ENCODE measurements around the gene REG1B. TPM values are rescaled to one million over a fixed set of nuclear protein-coding genes. Genes with fewer than 3 reads are reported as not detected.
"Not testable (repeated sequence)": the region's sequence is repeated elsewhere in the genome, so short reads cannot be mapped to it uniquely, and the experiment has no call there.

REG1B gene
- total RNA-seq, 2 donors from 2014 or later = not detected

GRCh38 chr2:79053486-79053885, 34.3 kb downstream of the REG1B start:
- H3K36me3 Mint-ChIP-seq; H3K27ac Mint-ChIP-seq; H3K27me3 Mint-ChIP-seq; ATAC-seq; H3K4me1 Mint-ChIP-seq (ENCODE audit: low read depth in 2 of 2); H3K4me3 Mint-ChIP-seq; DNase-seq (ENCODE audit: low spot score): not testable (repeated sequence)
- H3K9me3 Mint-ChIP-seq = peaks cover 24% of the 10 kb centered on the region

GRCh38 chr2:79041032-79041448, 46.8 kb downstream of the REG1B start:
- ATAC-seq = no peak

GRCh38 chr2:79039944-79040343, 47.8 kb downstream of the REG1B start:
- H3K27ac Mint-ChIP-seq = no peak overlapping the region
- no peak for DNase-seq (ENCODE audit: low spot score)
- H3K4me3 Mint-ChIP-seq = no peak overlapping the region
- no peak for ATAC-seq
- peaks cover 9% of the 10 kb centered on the region for H3K9me3 Mint-ChIP-seq
- H3K4me1 Mint-ChIP-seq (ENCODE audit: low read depth in 2 of 2) = no peaks in the 10 kb centered on the region
- H3K36me3 Mint-ChIP-seq = no peaks in the 10 kb centered on the region
- no peaks in the 10 kb centered on the region for H3K27me3 Mint-ChIP-seq

More at GRCh38 chr2:79041032-79041448, 46.8 kb downstream of the REG1B start:
- Mint-ChIP-seq H3K9me3 (peaks cover 9% of the 10 kb centered on the region), H3K36me3 (no peaks in the 10 kb centered on the region), H3K27ac (no peak overlapping the region), H3K4me3 (no peak overlapping the region), H3K4me1 (ENCODE audit: low read depth in 2 of 2) (no peaks in the 10 kb centered on the region), H3K27me3 (no peaks in the 10 kb centered on the region)
- DNase-seq (ENCODE audit: low spot score) = no peak

Other genes with a start within 250 kb of the REG1B start
- not detected for gene REG3G, start 62.3 kb downstream of the REG1B start, total RNA-seq
- gene REG1A, start 32.5 kb upstream of the REG1B start, total RNA-seq = not detected
- gene REG3A, start 71.8 kb upstream of the REG1B start, total RNA-seq = not detected

Measured in natural killer cell treated with Interleukin-12 subunit alpha and Interleukin-12 subunit beta and Interleukin-15 and Interleukin-18, amount 100 ng/mL, for 72 hours (primary cell).